SKM-1 (cell line): ENCODE data around the gene APOF.
"Not testable (repeated sequence)": the region's sequence is repeated elsewhere in the genome, so short reads cannot be mapped to it uniquely, and the experiment has no call there.

Source experiments
- DNase-seq: peaks from one replicate; lab custom pipeline; 2025; ENCODE audit not compliant: unreplicated experiment; lab: John Stamatoyannopoulos, UW

APOF gene

DNA sequence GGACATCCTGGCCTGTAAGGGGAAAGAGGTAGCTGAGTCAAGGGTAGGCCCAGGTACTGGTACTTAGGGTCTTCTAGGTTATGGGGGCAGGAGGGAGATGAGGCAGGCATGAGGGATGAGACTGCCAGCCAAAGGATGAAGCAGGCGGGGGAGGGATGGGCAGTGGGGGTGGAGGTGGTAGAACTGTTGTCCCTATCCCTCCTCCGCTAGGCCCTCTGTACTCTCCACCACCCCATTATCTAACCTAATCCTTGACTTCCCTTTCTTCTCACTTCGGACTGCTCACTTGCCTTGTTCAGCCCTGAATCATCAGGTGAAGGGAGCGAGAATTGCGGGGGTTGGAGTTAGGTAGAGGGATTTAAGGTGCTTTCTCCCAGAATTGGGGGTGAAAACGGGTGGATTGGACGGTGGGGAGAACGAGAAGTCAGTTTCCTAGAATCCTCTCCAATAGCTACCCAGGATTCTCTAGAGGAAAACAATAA, 29.4 kb downstream of the APOF start:
- peak; percentile 10 for DNase-seq

DNA sequence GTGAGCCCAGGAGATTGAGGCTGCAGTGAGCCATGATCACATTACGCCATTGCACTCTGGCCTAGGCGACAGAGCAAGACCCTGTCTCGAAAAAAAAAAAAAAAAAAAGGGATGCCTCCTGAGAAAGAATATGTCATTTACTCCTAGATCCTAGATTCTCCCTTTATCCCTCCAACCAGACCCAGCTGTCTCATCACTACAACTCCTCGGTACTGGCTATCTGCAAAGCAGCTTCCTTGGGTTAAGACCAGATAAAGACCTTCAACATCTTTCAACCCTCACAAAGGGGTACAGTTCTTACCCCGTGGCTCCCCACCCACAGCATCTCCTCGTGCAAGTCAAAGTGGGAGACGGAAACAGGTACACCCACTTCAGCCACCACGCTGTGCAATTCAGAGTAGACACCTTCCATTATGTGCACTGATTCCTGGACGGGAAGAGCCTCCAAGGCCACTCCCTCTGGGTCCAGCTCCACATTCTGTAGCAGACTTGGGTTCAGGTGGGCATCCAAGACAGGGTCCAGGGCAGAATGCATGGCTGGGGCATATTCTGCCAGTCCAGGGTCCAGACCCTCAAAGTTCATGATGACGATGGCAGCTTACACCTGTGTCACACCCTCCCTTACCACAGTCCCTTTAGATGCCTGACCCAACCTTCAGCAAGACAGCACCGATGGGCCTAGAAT, 30.0 kb downstream of the APOF start:
- DNase-seq: no peak

DNA sequence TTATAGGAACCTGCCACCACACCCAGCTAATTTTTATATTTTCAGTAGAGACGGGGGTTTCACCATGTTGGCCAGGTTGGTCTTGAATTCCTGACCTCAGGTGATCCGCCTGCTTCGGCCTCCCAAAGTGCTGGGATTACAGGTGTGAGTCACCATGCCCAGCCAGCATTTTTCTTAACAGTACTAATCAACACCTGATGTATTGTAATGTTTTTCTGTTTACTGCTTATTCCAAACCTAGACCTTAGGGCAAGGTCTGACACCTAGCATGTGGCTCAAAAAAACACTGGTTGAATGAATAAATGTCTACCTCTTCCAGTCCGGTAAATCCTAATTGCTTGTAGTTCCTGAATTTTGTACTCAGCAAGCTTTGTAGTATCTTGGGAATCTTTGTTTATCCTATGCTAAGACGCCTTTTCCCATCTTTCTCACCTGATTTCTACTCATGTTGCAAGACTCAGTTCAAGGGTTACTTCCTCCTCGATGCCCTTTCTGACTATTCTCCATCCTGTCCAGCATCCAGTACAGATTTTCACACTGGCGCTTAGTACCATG, 31.6 kb downstream of the APOF start:
- no peak for DNase-seq

DNA sequence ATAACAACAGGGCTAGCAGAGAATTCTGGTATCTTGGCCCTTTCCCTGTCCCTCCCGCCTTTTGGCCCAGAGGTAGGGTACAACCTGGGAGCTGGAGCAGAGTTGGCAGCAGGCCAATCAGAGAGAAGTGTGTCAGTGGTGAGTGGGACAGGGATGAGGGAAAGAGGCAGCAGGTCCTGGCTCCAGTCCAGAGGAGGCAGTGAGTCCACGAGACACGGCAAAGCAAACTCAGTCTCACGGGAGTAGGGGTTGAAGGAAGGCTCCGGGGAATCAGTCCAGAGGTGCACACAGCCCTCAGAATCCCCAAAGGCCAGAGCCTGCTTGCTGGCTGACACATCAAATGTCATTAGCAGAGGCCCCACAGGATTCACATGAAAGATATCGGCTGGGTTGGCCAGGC, 36.1 kb downstream of the APOF start:
- DNase-seq: no peak

DNA sequence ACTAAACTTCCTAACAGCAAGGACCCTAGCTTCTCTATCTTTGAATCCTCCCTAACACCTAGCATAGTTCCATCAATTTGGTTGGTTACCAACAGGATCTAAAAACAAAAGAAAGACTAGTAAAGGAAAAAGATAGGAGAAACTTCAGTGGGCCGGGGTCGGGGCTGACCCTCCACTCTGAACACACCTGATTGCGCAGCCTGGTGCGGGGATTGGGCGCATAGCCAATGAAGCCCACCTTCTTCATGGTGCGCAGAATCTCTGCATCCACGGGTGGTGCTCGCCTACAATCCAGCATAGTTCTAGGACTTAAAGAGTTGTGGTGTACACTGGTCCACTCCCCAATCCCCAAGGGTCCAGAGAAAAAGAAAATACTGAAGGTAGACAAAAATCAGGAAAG, 36.5 kb downstream of the APOF start:
- no peak for DNase-seq

DNA sequence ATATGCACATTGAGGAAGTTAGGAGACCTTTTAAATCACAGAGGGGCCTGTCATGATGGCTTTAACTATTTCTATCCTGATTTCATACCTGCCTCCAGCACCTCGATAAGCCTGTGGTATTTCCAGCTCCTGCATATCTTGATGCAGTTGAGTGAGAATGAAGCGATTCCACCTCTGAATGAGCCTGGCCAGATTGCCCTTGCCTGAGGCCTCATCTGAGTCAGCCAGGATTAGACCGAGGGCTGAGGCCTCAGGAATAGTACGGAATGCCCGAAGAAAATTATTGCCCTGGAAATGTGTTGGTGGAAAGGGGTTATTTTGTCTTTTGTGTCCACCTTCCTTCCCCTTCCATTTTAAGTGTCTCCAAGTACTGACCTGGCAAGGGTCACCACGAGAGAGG, 38.5 kb downstream of the APOF start:
- no peak for DNase-seq

DNA sequence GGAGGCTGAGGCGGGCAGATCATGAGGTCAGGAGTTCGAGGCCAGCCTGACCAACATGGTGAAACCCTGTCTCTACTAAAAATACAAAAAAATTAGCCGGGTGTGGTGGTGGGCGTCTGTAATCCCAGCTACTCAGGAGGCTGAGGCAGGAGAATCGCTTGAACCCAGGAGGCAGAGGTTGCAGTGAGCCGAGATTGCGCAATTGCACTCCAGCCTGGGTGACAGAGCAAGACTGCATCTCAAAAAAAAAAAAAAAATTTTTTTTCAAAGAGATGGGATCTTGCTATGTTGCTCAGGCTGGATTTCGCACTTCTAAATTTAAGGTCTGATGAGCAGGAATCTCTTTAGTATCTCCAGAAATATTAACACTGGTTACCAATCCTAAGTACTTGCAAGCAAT, 41.0 kb downstream of the APOF start:
- not testable (repeated sequence) for DNase-seq

DNA sequence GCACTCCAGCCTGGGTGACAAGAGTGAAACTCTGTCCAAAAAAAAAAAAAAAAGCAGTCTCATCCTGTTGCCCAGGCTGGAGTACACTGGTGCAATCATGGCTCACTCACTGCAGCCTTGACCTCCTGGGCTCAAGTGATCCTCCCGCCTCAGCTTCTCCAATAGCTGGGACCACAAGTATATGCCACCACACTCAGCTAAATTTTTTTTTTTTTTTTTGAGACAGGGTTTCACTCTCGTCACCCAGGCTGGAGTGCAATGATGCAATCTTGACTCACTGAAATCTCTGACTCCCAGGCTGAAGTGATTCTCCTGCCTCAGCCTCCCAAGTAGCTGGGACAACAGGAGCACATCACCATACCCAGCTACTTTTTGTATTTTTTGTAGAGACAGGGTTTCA, 41.6 kb downstream of the APOF start:
- DNase-seq: no peak

DNA sequence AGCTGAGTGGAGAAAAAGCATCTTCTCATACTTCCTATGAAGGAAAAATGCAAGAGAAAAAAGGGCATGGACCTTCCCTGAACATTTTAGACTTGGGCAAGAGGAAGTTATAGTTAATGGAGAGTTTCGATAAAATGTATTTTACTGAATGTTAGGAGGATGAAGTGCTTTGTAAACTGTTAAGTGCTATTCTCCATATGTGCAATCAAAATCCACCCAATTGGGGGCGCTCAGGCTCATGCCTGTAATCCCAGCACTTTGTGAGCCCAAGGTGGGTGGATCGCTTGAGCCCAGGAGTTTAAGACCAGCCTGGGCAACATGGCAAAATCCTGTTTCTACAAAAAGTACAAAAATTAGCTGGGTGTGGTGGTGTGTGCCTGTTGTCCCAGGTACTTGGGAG, 45.0 kb downstream of the APOF start:
- DNase-seq: no peak

DNA sequence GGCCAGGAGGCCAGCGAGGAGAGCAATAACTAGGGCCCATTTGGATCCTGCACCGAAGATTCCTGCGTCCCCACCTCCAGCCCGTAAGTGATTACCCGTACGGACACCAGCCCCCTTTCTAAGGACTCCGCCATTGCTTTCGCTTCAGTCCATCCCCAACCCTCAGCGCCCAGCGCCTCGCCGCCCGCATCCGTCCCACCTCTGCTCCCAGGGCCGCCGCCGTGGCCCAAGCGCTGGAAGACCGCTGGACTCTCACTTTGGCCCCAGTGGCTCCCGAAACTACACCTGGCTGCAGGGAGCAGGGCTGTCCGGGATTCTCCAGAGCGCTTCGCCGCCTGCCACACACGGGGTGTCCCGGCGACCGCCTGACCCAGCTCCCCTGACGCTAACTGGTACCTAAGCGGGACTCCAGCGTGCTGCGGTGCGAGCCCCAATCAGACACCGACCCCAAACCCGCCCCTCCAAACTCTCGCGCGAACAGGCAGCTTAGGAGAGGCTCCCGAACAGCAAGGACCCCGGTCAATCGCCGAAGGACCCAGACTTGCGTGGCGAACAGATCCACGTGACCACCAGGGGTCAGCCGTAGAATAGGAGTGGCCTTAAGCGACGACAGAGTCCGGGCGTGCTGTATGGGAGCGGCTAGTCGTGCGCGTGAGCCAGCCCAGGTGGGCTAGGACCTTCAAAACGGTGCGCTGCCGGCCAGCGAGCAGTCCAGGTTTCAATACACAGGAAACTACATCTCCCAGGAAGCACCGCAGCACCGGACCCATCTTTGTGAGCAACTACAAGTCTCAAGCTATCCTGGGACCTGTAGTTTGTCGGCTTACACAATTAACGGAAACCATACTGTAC, 46.8 kb downstream of the APOF start, which contains the start of gene CNPY2:
Gene CNPY2 (minus strand): TSS at position 367 of the 852 bp plus-strand sequence. CDS start 771 bp downstream, outside the sequence.
- peak; percentile 85 for DNase-seq

DNA sequence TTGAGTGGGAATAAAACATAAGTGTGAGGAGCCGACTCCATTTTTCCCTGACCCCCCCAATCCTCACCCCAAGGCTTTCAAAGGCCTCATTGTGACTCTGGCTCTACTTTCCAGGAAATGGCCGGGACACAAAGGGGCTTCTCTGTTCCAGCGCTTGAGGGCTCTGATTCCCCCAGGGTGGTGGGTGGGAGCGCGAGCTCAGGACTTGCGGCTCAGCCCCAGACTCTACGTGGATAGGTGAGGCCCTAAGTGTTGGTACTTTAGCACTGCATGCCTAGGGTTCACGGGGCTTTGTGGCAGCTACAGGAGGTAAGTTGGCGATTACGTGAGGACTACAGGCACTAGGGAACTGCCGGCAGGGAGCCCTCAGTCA, 47.4 kb downstream of the APOF start:
- DNase-seq: no peak

DNA sequence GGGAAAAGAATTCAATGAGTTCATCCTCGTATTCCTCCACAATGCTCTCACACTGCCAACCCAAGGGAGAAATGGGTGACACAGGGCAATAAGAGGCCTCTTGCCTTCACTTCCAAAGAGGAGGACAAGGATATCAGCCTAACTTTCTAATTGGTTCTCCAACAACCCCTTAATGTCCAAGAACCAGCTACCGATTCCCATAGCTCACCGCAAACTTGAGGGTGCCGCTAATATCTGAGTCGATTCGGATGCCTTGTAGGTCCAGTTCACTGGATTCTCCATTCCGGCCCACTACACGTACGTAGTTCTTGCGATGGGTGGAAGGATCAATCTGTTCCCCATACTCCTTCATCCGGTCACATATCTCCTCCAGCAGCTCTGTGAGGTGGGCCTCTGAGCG, 51.7 kb downstream of the APOF start:
- DNase-seq: no peak
